Fibroblast of villous mesenchyme (primary cell): Measurements from ENCODE around the gene NKAIN4. TPM values are rescaled to one million over a fixed set of nuclear protein-coding genes. Genes with fewer than 3 reads are reported as not detected.

Experiments
- DNase-seq: peaks from one replicate; pipeline ENCODE4 v3.0.0-alpha.2; 2010; ENCODE audit warnings: low read depth
- H3K4me3 ChIP-seq: 2 replicates; pipeline ENCODE4 v1.5.1; 2011; ENCODE audit warnings: low read depth, mild to moderate bottlenecking, low read length
- CTCF ChIP-seq: IDR thresholded peaks from 2 replicates; pipeline ENCODE4 v1.5.1; 2012; ENCODE audit warnings: low read depth, mild to moderate bottlenecking, low read length; ENCODE audit not compliant: insufficient read depth
- total RNA-seq: library from RNA; depleted of rRNA; stranded (reverse); fragments of >200 nt; gene quantifications from 2 replicates; pipeline ENCODE4 v1.2.3, GENCODE V29; 2012

The NKAIN4 gene
- total RNA-seq, 1 donor = not detected

- no peak for DNase-seq
- TF ChIP-seq CTCF = no peak
- H3K4me3 ChIP-seq = no peak overlapping the region
These were observed 14.3 kb downstream of the NKAIN4 start for GRCh38 chr20:63240004-63240403.

GRCh38 chr20:63239431-63239830 lies 14.8 kb downstream of the NKAIN4 start:
- no peak for DNase-seq
- TF ChIP-seq CTCF = no peak
- no peak overlapping the region for H3K4me3 ChIP-seq

- no peak for TF ChIP-seq CTCF
- DNase-seq = no peak
- no peak overlapping the region for H3K4me3 ChIP-seq
These were observed 15.6 kb downstream of the NKAIN4 start for GRCh38 chr20:63238514-63239125.

GRCh38 chr20:63238031-63238430 lies 16.2 kb downstream of the NKAIN4 start:
- DNase-seq = no peak
- no peak for TF ChIP-seq CTCF

GRCh38 chr20:63236116-63236837 lies 18.0 kb downstream of the NKAIN4 start:
- no peak for TF ChIP-seq CTCF
- no peak overlapping the region for H3K4me3 ChIP-seq
- DNase-seq = no peak

More at GRCh38 chr20:63238031-63238430, 16.2 kb downstream of the NKAIN4 start:
- H3K4me3 ChIP-seq = no peak overlapping the region

GRCh38 chr20:63235399-63235983 lies 18.8 kb downstream of the NKAIN4 start, which contains the start of gene BIRC7:
Gene BIRC7, plus strand, starts transcription at chr20:63235905. Its CDS starts 192 bp downstream, at chr20:63236097.
- no peak for TF ChIP-seq CTCF
- H3K4me3 ChIP-seq = no peak within 1 kb of the TSS
- no peak for DNase-seq
